ENCODE measurements around the gene SHROOM2. TPM values are rescaled to one million over a fixed set of nuclear protein-coding genes. Genes with fewer than 3 reads are reported as not detected.

Gene SHROOM2
- total and polyA plus RNA-seq, 9 of the 15 experiments (the other 6 are each of a cell fraction or from before 2014, with no cell fraction given): not detected

GRCh38 chrX:9905288-9905687 is 119.1 kb downstream of the SHROOM2 start:
- WGBS (ENCODE audit: insufficient coverage, low coverage, missing lambda C conversion rate): 2% methylated on average over 14 of the region's 17 CpGs
- Histone ChIP-seq H3K9ac (ENCODE audit: insufficient read depth in 1 of 2, low read depth in 2 of 2, low read length in 2 of 2) (no peak overlapping the region), H3K9me1 (ENCODE audit: control insufficient read depth, insufficient read depth, low read length) (no peaks in the 10 kb centered on the region), H3K4me3 (no peak overlapping the region), H4K20me1 (replicated peaks; ENCODE audit: control insufficient read depth, insufficient read depth, low read length) (no peaks in the 10 kb centered on the region), H2AFZ (ENCODE audit: low read depth, low read length) (no peak overlapping the region), H3K4me2 (ENCODE audit: insufficient read depth, low read length) (no peak overlapping the region), H3K9me3 (replicated peaks; ENCODE audit: control insufficient read depth, insufficient read depth, low read depth, low read length) (no peaks in the 10 kb centered on the region), H3K79me2 (ENCODE audit: control insufficient read depth, insufficient read depth, low read length) (no peaks in the 10 kb centered on the region), H3K27me3 (ENCODE audit: control insufficient read depth in 2 of 2, insufficient read depth in 2 of 2, low read length in 2 of 2) (peaks cover 0 to 21% of the 10 kb centered on the region in 2 experiments; a peak in 2 of 5 replicates), H3K4me1 (replicated peaks in 1 of 2; ENCODE audit: control insufficient read depth in 2 of 2, insufficient read depth in 2 of 2, low read length in 2 of 2) (no peaks in the 10 kb centered on the region), H3K27ac (ENCODE audit: extremely low read depth, low read depth, low read length) (no peak overlapping the region), H3K36me3 (ENCODE audit: control insufficient read depth, insufficient read depth, low read length) (no peaks in the 10 kb centered on the region)
- CTCF ChIA-PET (ENCODE audit: low intra/inter-chr PET ratio): no interaction called here
- POLR2A ChIA-PET: no interaction called here
- DNase-seq (ENCODE audit: extremely low read depth in 1 of 4, low spot score in 3 of 4) (no peak), ATAC-seq (no peak), FAIRE-seq (no peak)
- BruUV-seq (replicated peaks): no TSS peak
- intact Hi-C loops (cut with micrococcal nuclease): no loop called here
- TF ChIP-seq EGR1 (conservative IDR thresholded peaks at IDR 0.05) (peak; percentile 47; the same call in 1 of the 2 replicates), FOXJ2 (tag; IDR thresholded peaks at IDR 0.05) (no peak), HNRNPUL1 (IDR thresholded peaks at IDR 0.05; ENCODE audit: low read length) (no peak)
- in situ Hi-C loops (cut with MboI): no loop called here

GRCh38 chrX:9905721-9906120 is 119.5 kb downstream of the SHROOM2 start:
- no peaks in the 10 kb centered on the region for H3K79me2 ChIP-seq (ENCODE audit: control insufficient read depth, insufficient read depth, low read length)
- H3K4me2 ChIP-seq (ENCODE audit: insufficient read depth, low read length): no peak overlapping the region
- no peaks in the 10 kb centered on the region for H3K4me1 ChIP-seq (replicated peaks in 1 of 2; ENCODE audit: control insufficient read depth in 2 of 2, insufficient read depth in 2 of 2, low read length in 2 of 2)
- H3K27me3 ChIP-seq (ENCODE audit: control insufficient read depth in 2 of 2, insufficient read depth in 2 of 2, low read length in 2 of 2): peaks cover 0 to 21% of the 10 kb centered on the region in 2 experiments; a peak in 2 of 5 replicates
- no peaks in the 10 kb centered on the region for H3K9me3 ChIP-seq (replicated peaks; ENCODE audit: control insufficient read depth, insufficient read depth, low read depth, low read length)
- H3K9ac ChIP-seq (ENCODE audit: insufficient read depth in 1 of 2, low read depth in 2 of 2, low read length in 2 of 2): no peak overlapping the region
- no peak for FAIRE-seq
- no peak for ATAC-seq
- H3K4me3 ChIP-seq: no peak overlapping the region
- H3K27ac ChIP-seq (ENCODE audit: extremely low read depth, low read depth, low read length): no peak overlapping the region
- H3K36me3 ChIP-seq (ENCODE audit: control insufficient read depth, insufficient read depth, low read length): no peaks in the 10 kb centered on the region
- H4K20me1 ChIP-seq (replicated peaks; ENCODE audit: control insufficient read depth, insufficient read depth, low read length): no peaks in the 10 kb centered on the region
- DNase-seq (ENCODE audit: extremely low read depth in 1 of 4, low spot score in 3 of 4): no peak
- no peak overlapping the region for H2AFZ ChIP-seq (ENCODE audit: low read depth, low read length)
- intact Hi-C loops (cut with micrococcal nuclease): no loop called here
- WGBS (ENCODE audit: insufficient coverage, low coverage, missing lambda C conversion rate): 0% methylated on average over 5 of the region's 5 CpGs
- in situ Hi-C loops (cut with MboI): no loop called here
- CTCF ChIA-PET (ENCODE audit: low intra/inter-chr PET ratio): no interaction called here
- POLR2A ChIA-PET: interaction anchor here (0.7 kb wide), 1 partner anchor 45 kb away, joined by 4 read pairs; no protein-coding TSS in a partner anchor
- BruUV-seq (replicated peaks): no TSS peak
- H3K9me1 ChIP-seq (ENCODE audit: control insufficient read depth, insufficient read depth, low read length): no peaks in the 10 kb centered on the region
- no peak for TF ChIP-seq CREM (IDR thresholded peaks at IDR 0.05; ENCODE audit: low read depth)
- no peak for TF ChIP-seq ESRRB (CRISPR knock-in tag; IDR thresholded peaks at IDR 0.05; ENCODE audit: borderline replicate concordance)
- no peak for TF ChIP-seq DEAF1 (CRISPR knock-in tag; IDR thresholded peaks at IDR 0.05)
- no peak for TF ChIP-seq ZNF239 (CRISPR knock-in tag; IDR thresholded peaks at IDR 0.05)
- TF ChIP-seq KAT7 (CRISPR knock-in tag; IDR thresholded peaks at IDR 0.05; ENCODE audit: borderline replicate concordance): no peak
- no peak for TF ChIP-seq BRD9 (IDR thresholded peaks at IDR 0.05; ENCODE audit: low read depth, partially characterized antibody)
- no peak for TF ChIP-seq ZNF224 (CRISPR knock-in tag; IDR thresholded peaks at IDR 0.05)
- no peak for TF ChIP-seq SPI1 (IDR thresholded peaks at IDR 0.05; ENCODE audit: borderline replicate concordance, low read depth, low read length)
